GM19397 (cell line): ENCODE data around the gene C4orf50.

ENCODE experiments used
- ATAC-seq: cut with Tn5 transposase; IDR thresholded peaks from one replicate; pipeline ENCODE4 v1.9.1; 2021; ENCODE audit warnings: mild to moderate bottlenecking, moderate library complexity; ENCODE audit not compliant: unreplicated experiment

C4orf50 gene

GRCh38 chr4:6044276-6044675 lies 26.0 kb upstream of the C4orf50 start:
- no peak for ATAC-seq

DNA sequence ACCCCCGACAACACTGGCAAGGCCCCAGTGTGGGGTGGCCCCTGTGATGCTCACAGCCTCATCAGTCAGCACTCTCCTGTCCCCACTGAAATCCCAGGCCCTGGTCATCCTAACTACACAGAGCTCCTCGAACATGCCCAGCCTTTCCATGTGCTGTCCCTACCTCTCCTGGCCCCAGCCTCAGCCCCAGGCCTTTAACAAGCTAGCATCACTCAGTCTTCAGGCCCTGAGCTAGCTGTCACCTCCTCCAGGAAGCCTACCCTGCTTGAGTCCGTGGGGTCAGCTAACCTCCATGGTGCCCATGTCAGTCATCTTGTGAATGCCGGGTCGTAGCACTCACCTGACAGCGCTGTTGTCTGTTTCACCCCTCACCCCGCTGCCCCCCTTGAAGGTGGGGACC lies 25.6 kb upstream of the C4orf50 start:
- ATAC-seq: no peak

GRCh38 chr4:6043188-6043587 lies 25.0 kb upstream of the C4orf50 start:
- no peak for ATAC-seq

- ATAC-seq: no peak
These were observed 24.2 kb upstream of the C4orf50 start for GRCh38 chr4:6042293-6043063.

DNA sequence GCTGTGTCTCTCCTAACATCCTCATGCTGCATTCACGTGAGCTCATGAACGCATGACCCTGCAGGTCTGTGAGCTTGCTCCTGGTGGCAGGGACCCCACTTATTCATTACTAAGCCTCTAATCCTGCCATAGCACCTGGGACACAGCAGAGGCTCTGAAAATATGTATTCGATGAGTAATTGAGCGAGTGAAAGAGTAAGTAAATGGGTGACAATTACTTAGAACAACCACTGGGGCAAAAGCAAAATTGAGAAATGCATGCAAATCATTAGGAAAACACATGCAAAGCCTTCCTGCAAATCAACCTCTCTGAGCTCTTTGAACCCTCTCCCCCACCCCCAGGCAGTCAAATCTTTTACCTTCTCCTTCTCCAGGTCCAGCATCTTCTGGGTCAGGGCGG lies 23.6 kb upstream of the C4orf50 start:
- no peak for ATAC-seq

- no peak for ATAC-seq
These were observed 20.5 kb upstream of the C4orf50 start for GRCh38 chr4:6038711-6039110.

DNA sequence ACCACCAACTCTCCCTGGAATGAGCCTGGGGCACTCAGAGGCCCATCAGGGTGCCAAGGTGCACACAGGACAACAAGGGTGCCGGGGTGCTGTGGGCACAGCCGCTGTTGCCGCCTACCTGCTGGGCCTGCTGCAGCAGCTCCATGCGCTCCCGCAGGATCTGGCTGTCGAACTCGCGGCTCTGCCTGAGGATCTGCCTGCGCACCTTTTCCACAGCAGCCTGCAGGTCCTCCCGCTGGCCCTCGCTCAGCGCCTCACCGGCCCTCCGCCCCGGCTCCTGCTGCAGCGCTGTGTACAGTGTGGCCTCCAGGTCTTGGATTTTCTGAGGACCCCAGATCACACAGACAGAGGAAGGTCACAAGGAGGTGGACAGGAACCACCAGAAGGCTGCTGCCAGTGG lies 17.6 kb upstream of the C4orf50 start:
- ATAC-seq: no peak

DNA sequence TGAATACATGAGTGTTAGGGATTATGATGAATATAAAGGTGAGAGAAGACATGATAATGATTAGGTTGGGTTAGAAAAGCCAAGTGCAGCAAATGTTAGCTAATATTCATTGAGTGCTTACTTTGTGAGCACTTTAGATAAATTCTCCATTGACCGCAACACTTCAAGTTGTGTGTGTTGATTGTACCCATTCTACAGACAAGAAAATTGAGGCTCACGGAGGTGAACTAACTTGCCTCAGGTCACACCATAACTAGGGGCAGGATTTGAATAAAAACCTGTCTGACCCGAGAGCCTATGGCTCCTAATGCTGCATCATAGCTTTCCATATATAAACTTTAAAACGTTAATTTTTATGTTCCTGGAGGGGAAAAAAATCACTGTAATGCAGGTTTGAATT lies 15.2 kb upstream of the C4orf50 start:
- ATAC-seq: no peak

GRCh38 chr4:6032249-6033244 lies 14.3 kb upstream of the C4orf50 start:
- no peak for ATAC-seq

GRCh38 chr4:6031846-6032245 lies 13.6 kb upstream of the C4orf50 start:
- ATAC-seq: no peak

DNA sequence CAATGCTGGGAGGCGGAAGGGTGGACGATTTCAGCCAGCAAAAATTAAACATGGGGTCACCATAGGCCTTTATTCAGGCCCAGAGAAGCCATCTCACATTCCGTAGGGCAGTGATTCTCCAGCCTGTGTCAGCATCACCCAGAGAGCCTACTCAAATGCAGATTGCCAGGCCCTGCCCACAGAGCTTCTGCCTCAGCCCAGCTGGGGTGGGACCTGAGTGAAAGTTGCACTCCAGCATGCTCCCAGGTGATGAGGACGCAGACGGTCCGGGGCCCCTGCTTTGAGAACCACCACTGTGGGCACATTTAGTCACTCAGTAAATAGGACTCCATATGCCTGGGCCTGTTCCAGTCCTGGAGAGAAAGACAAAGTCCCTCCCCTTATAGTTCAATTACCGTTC lies 12.4 kb upstream of the C4orf50 start:
- ATAC-seq: no peak

DNA sequence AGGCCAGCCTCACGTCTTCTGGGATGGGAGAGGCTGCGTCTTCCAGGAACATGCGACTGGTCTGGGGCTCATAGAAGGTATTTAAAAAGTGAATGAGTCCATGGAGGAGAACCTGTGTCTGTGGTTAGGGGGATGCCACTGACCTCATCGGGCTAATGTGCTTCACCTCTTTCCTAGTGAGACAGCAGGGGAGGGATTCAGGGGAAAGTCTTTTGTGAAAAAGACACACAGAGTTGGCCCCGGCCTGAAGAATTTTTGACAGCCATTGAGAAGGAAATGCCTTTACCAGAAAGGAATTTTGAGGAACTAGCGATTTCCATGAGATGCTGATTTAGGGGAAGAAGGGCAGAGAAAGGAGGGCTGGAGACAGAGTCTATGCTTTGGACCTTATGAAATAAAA lies 11.0 kb upstream of the C4orf50 start:
- ATAC-seq: no peak

DNA sequence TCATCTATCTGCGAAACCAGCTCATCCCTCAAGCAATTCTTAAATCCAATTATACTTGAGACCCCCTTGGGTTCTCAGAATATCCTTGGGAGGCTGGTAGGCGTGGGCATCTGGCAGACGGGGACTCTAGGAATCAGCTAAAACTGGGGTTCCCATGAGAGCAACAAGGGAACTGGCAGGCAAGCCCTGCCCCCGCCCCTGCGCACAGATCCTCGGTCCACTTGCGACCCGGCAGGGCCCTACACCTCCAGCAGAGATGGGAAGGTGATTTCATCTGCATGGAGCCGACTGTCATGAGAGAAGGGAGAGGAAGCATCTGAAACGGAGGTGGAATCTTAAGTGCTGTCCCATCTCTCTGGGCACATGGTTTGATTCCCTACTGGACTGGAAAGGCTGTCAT lies 9.9 kb upstream of the C4orf50 start:
- ATAC-seq: no peak

GRCh38 chr4:6027392-6027791 lies 9.2 kb upstream of the C4orf50 start:
- no peak for ATAC-seq

DNA sequence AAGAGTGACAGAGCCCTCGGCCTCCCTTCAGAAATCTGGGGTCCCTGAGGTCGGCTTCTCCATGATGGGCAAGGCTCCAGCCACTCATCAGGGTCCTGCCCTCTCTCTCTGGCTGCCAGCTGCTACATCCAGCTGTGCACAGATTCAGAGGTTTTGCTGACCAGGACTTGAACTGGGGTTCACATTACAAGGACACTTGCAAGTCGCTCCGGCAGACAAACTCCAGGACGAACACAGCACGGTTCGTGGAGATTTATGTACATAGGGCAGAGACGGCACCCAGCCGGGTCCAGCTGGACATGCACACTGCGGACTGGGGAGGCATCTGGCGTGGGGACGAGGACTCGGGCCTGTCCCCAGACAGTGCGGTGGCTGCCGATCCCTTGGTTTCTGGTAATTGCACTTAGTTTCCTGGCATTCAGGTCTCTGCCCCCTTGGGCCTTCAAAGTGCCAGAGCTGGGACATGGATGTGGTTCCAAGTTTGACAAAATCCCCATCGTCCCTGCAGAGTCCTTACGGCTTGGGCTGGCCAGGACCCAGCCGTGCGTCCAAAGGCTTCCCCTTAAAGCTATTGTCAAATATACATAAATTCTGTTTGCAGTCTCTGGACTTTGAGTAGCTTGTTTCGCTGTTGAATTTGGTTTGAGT lies 6.2 kb upstream of the C4orf50 start:
- ATAC-seq: no peak

- no peak for ATAC-seq
These were observed 5.5 kb upstream of the C4orf50 start for GRCh38 chr4:6023731-6024130.

DNA sequence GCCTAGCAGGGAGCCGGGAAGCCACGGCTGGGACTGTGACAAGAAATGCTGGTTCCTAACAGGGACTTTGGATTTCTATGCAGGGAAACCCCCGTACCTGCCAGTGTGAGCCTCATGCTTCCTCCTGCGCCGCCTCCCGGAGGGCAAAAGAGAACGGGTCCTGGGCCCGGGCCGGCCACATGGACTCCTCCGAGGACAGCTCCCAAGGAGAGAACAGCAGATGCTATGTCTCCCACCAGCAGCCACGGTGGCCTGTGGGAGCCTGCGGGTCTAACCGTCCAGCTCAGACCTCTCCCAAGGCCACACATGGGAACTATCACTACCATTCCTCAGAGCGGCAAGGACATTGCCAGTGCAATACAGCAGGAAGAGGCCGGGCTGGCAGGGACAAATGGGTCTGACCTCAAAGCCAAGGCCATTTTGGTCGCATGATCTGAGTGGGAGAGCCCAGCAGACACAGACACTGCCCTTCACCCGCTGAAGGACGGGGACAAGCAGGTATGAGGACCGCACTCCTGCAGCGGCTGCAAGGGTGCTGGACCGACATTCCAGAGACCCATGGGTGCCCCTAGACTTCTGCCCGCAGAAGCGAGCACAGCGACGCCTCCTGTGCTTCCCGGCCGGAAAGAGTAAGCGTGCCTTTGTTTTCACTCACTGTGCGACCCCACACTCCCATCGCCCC lies 4.5 kb upstream of the C4orf50 start:
- ATAC-seq: no peak

GRCh38 chr4:6021831-6022606 lies 3.8 kb upstream of the C4orf50 start:
- ATAC-seq: no peak

DNA sequence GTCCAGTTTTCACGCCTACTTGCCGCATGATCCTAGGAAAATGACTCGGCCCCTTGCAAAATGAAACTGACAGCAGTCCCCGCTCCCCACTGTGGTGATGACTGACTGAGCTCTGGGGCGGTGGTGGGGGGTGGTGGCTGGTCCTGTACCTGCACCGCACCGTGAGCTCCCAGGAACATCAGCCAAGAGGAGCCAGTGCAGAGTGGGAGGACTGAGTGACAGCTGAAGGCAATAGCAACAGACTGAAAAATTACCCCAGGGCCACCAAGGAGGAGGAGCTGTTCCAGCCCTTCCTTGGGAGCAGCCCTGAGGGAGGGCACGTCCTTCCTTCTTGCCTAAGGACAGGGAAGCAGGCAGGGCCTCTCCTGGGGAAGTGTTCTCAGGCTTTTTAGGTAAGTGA lies 2.4 kb upstream of the C4orf50 start:
- no peak for ATAC-seq
